Body of pancreas (tissue), 4 donors: ENCODE data around the gene PES1. TPM values are rescaled to one million over a fixed set of nuclear protein-coding genes. Genes with fewer than 3 reads are reported as not detected.
"Not testable (repeated sequence)": the region's sequence is repeated elsewhere in the genome, so short reads cannot be mapped to it uniquely, and the experiment has no call there.

Experiments
- ATAC-seq: fragments of 150-250 bp; one replicate; pipeline ENCODE4 v1.9.1; 2016
- DNase-seq, 4 donors: peaks; one replicate each; pipeline ENCODE4 v3.0.0-alpha.2; 2019
- H3K27ac ChIP-seq, 4 donors: fragments of 200-600 bp; sonication (generic); 1 replicate in 3 of 4; 2 replicates in 1 of 4; pipeline versions ENCODE4 v1.5.1 to v1.6.1; 2016 to 2019; ENCODE audit warnings: mild to moderate bottlenecking in 1 of 4, mixed read lengths in 1 of 4, moderate library complexity in 1 of 4
- H3K27me3 ChIP-seq, 2 donors: fragments of 200-600 bp; sonication (generic); one replicate each; pipeline ENCODE4 v1.6.0; 2016; ENCODE audit warnings: mild to moderate bottlenecking in 1 of 2
- H3K36me3 ChIP-seq, 2 donors: fragments of 200-600 bp; sonication (generic); replicated peaks in 1 of 2; 2 replicates each; pipeline ENCODE4 v1.5.1; 2016; ENCODE audit warnings: low read depth in 2 of 2; ENCODE audit not compliant: insufficient read depth in 1 of 2
- H3K4me1 ChIP-seq: fragments of 200-600 bp; sonication (generic); one replicate; pipeline ENCODE4 v1.6.0; 2016
- H3K4me3 ChIP-seq, 2 donors: fragments of 200-600 bp; sonication (generic); 1 replicate in 1 of 2; 2 replicates in 1 of 2; pipeline ENCODE4 v1.5.1; 2016 to 2019
- H3K9me3 ChIP-seq, 3 donors: fragments of 200-600 bp; sonication (generic); 1 replicate in 2 of 3; 2 replicates in 1 of 3; pipeline ENCODE4 v1.5.1; 2016
- POLR2A ChIP-seq, 3 donors: fragments of 450-650 bp; IDR thresholded peaks; one replicate each; pipeline ENCODE4 v1.6.1; 2016; ENCODE audit warnings: antibody characterized with exemption in 3 of 3, mild to moderate bottlenecking in 2 of 3
- WGBS, 2 donors: methylation state at CpG; one replicate each; pipeline ENCODE4 v1.1.5; 2017; 5-methylcytosine and 5-hydroxymethylcytosine counted together
- intact Hi-C: fragments of 100-400 bp; cut with DNase I; formaldehyde crosslinking; loops from one replicate; pipeline ENCODE4 v1.15.1; 2023
- total RNA-seq, 2 donors: library from RNA; depleted of rRNA; stranded (reverse); fragments of >200 nt; gene quantifications; one replicate each; pipeline ENCODE4 v1.1.0, GENCODE V29; 2016
- TF ChIP-seq, protein P1 (sequence below), 7 experiments: fragments of 450-650 bp in 4 of 7; fragments of 200-600 bp in 3 of 7; sonication (generic) in 3 of 7; IDR thresholded peaks; one replicate each; pipeline ENCODE4 v1.5.1; 2016 to 2019; ENCODE audit warnings: antibody characterized with exemption in 7 of 7

PES1 gene
- total RNA-seq, 2 donors from 2014 or later, result 45.5 to 50.1 TPM

- peaks cover 43% of the 10 kb centered on the region for H3K4me1 ChIP-seq
- no peak for TF ChIP-seq POLR2A (IDR thresholded peaks at IDR 0.05)
- no peaks in the 10 kb centered on the region for H3K9me3 ChIP-seq
- peak overlapping the region in 2 of 4 donors; percentile 83 to 84 for H3K27ac ChIP-seq
- intact Hi-C loops, result no loop called here
- peaks cover 4 to 6% of the 10 kb centered on the region in 2 donors for H3K36me3 ChIP-seq
- no peak for DNase-seq
- WGBS, 2 donors, result 75 to 83% methylated on average over 4 to 6 of the region's 6 CpGs
- no peak overlapping the region for H3K4me3 ChIP-seq
- no peak for ATAC-seq
- H3K27me3 ChIP-seq, result no peaks in the 10 kb centered on the region
These were observed 19.5 kb downstream of the PES1 start for GRCh38 chr22:30572210-30572609.

- no peaks in the 10 kb centered on the region for H3K9me3 ChIP-seq
- no peaks in the 10 kb centered on the region for H3K36me3 ChIP-seq
- TF ChIP-seq, protein P1, sequence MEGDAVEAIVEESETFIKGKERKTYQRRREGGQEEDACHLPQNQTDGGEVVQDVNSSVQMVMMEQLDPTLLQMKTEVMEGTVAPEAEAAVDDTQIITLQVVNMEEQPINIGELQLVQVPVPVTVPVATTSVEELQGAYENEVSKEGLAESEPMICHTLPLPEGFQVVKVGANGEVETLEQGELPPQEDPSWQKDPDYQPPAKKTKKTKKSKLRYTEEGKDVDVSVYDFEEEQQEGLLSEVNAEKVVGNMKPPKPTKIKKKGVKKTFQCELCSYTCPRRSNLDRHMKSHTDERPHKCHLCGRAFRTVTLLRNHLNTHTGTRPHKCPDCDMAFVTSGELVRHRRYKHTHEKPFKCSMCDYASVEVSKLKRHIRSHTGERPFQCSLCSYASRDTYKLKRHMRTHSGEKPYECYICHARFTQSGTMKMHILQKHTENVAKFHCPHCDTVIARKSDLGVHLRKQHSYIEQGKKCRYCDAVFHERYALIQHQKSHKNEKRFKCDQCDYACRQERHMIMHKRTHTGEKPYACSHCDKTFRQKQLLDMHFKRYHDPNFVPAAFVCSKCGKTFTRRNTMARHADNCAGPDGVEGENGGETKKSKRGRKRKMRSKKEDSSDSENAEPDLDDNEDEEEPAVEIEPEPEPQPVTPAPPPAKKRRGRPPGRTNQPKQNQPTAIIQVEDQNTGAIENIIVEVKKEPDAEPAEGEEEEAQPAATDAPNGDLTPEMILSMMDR (IDR thresholded peaks at IDR 0.05), result no peak
- no peak for TF ChIP-seq POLR2A (IDR thresholded peaks at IDR 0.05)
- H3K4me3 ChIP-seq, result no peak overlapping the region
- no peaks in the 10 kb centered on the region for H3K27me3 ChIP-seq
- WGBS, 2 donors, result 92 to 93% methylated on average over 9 to 10 of the region's 10 CpGs
- intact Hi-C loops, result no loop called here
- no peak overlapping the region for H3K27ac ChIP-seq
- peaks cover 22% of the 10 kb centered on the region for H3K4me1 ChIP-seq
- DNase-seq, result no peak
- ATAC-seq, result no peak
These were observed 22.0 kb downstream of the PES1 start for GRCh38 chr22:30569674-30570202.

GRCh38 chr22:30568137-30568805 lies 23.4 kb downstream of the PES1 start:
- Histone ChIP-seq H3K4me3 (no peak overlapping the region), H3K27me3 (no peaks in the 10 kb centered on the region), H3K27ac (no peak overlapping the region), H3K4me1 (peaks cover 11% of the 10 kb centered on the region), H3K9me3 (no peaks in the 10 kb centered on the region), H3K36me3 (no peaks in the 10 kb centered on the region)
- TF ChIP-seq, protein P1 (IDR thresholded peaks at IDR 0.05), result no peak
- no peak for TF ChIP-seq POLR2A (IDR thresholded peaks at IDR 0.05)
- WGBS, 2 donors, result 88 to 89% methylated on average over 10 of the region's 10 CpGs
- intact Hi-C loops, result no loop called here
- no peak for DNase-seq
- no peak for ATAC-seq

DNA sequence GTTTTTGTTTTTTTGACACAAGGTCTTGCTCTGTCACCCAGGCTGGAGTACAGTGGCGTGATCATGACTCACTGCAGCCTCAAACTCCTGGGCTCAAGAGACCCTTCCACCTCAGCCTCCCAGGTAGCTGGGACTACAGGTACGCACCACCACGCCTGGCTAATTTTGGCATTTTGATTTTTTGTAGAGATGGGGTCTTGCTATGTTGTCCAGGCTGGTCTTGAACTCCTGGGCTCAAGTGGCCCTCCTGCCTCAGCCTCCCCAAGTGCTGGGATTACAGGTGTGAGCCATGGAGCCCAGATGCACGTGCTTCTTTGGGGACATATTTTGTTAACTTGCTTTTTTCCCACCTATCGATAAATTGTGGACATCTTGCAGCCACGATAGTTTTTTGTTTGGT lies 24.4 kb downstream of the PES1 start:
- 91 to 95% methylated on average over 6 of the region's 6 CpGs for WGBS, 2 donors

DNA sequence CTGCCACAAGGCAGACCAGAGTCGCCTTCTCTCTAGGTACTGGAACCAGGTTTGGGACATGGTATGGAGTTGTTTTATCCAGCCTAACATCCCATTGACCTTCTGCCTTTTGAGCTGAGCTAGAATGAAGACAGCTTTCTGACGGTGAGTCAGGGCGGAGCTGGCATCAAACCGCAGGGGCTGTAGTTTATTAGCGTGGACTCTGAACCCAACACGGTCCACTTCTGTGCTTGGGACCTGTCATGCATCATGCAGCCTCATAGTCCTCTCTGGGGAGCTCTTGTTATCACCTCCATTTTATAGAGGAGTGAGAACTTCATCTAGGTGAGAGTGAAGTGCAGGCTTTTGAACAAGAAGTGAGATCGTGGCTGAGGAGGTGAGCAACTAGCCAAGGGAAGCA lies 25.6 kb downstream of the PES1 start:
- Histone ChIP-seq H3K9me3 (no peaks in the 10 kb centered on the region), H3K27ac (no peak overlapping the region), H3K4me1 (no peaks in the 10 kb centered on the region), H3K27me3 (no peaks in the 10 kb centered on the region), H3K36me3 (no peaks in the 10 kb centered on the region), H3K4me3 (no peak overlapping the region)
- intact Hi-C loops, result no loop called here
- DNase-seq (no peak), ATAC-seq (no peak)
- no peak for TF ChIP-seq POLR2A (IDR thresholded peaks at IDR 0.05)
- TF ChIP-seq, protein P1 (IDR thresholded peaks at IDR 0.05), result no peak
- 67 to 79% methylated on average over 7 of the region's 7 CpGs for WGBS, 2 donors

More for the DNA sequence above, 24.4 kb downstream of the PES1 start:
- intact Hi-C loops, H3K9me3 ChIP-seq, H3K27ac ChIP-seq, H3K27me3 ChIP-seq, ATAC-seq, H3K4me1 ChIP-seq, H3K36me3 ChIP-seq, DNase-seq, H3K4me3 ChIP-seq: not testable (repeated sequence)

DNA sequence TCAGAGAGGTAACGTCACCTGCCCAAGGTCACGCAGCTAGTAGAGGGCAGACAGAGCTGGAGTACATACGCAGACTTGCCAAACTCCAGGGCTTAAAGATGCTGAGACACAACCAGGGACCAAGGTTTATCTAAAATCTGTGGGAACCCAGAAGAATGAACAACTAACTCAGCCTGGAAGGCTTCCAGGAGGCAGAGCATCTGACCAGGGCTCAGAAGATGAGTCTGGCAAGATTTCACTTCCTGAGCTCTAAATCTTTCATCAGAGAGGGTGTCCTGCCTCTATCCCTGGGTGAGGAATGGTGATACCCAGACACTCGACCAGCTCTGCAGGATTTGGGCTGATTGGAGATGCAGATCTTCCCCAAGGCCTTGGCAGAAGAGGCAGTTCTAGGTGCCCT lies 26.4 kb downstream of the PES1 start:
- Histone ChIP-seq H3K27ac (no peak overlapping the region), H3K4me1 (no peaks in the 10 kb centered on the region), H3K9me3 (no peaks in the 10 kb centered on the region), H3K4me3 (no peak overlapping the region), H3K36me3 (no peaks in the 10 kb centered on the region), H3K27me3 (no peaks in the 10 kb centered on the region)
- ATAC-seq (no peak), DNase-seq (no peak)
- WGBS, 2 donors, result 61 to 85% methylated on average over 3 to 4 of the region's 4 CpGs
- TF ChIP-seq, protein P1 (IDR thresholded peaks at IDR 0.05), result no peak
- no peak for TF ChIP-seq POLR2A (IDR thresholded peaks at IDR 0.05)
- intact Hi-C loops, result no loop called here
